Trophoblast cell (in vitro differentiated cells and primary cell): ENCODE data around the gene PCF11.
A peak's percentile ranks its signal among the peaks of the same experiment; 100 is the strongest.

Source experiments
- DNase-seq, 2 donors: peaks; one replicate each; pipeline ENCODE4 v3.0.0-alpha.2; 2016
- H2AFZ ChIP-seq: 2 replicates; pipeline ENCODE4 v1.6.1; 2013; ENCODE audit warnings: low read length, moderate library complexity, mild to moderate bottlenecking; ENCODE audit not compliant: insufficient read depth, poor library complexity
- H2AK5ac ChIP-seq: 2 replicates; pipeline ENCODE4 v1.6.1; 2013; ENCODE audit warnings: mild to moderate bottlenecking, low read length
- H2BK120ac ChIP-seq: 2 replicates; pipeline ENCODE4 v1.6.1; 2013; ENCODE audit warnings: low read length, mild to moderate bottlenecking, moderate library complexity; ENCODE audit not compliant: insufficient read depth, poor library complexity
- H2BK12ac ChIP-seq: 2 replicates; pipeline ENCODE4 v1.6.1; 2013; ENCODE audit warnings: mild to moderate bottlenecking, low read length, moderate library complexity
- H2BK5ac ChIP-seq: 2 replicates; pipeline ENCODE4 v1.6.1; 2013; ENCODE audit warnings: low read length, low read depth, moderate library complexity, mild to moderate bottlenecking; ENCODE audit not compliant: poor library complexity
- H3K14ac ChIP-seq: 2 replicates; pipeline ENCODE4 v1.6.1; 2013; ENCODE audit warnings: mild to moderate bottlenecking, low read length
- H3K18ac ChIP-seq: 2 replicates; pipeline ENCODE4 v1.6.1; 2013; ENCODE audit warnings: mild to moderate bottlenecking, low read length
- H3K23ac ChIP-seq: 2 replicates; pipeline ENCODE4 v1.6.1; 2013; ENCODE audit warnings: low read length
- H3K27ac ChIP-seq: 2 replicates; pipeline ENCODE4 v1.5.1; 2013; ENCODE audit warnings: low read depth, mild to moderate bottlenecking, inconsistent platforms, low read length, moderate library complexity
- H3K27me3 ChIP-seq: 2 replicates; pipeline ENCODE4 v1.6.1; 2013; ENCODE audit warnings: inconsistent platforms, mild to moderate bottlenecking, low read length, moderate library complexity; ENCODE audit not compliant: insufficient read depth
- H3K36me3 ChIP-seq, 2 experiments: 1 replicate in 1 of 2; 2 replicates in 1 of 2; pipeline ENCODE4 v1.6.1; 2013; ENCODE audit warnings: low read length in 2 of 2, mild to moderate bottlenecking in 2 of 2, moderate library complexity in 1 of 2; ENCODE audit not compliant: insufficient read depth in 2 of 2, control insufficient read depth in 1 of 2
- H3K4ac ChIP-seq: 2 replicates; pipeline ENCODE4 v1.6.1; 2013; ENCODE audit warnings: low read depth, mild to moderate bottlenecking, low read length, moderate library complexity
- H3K4me1 ChIP-seq, 2 experiments: 1 replicate in 1 of 2; 2 replicates in 1 of 2; pipeline ENCODE4 v1.6.1; 2013; ENCODE audit warnings: low read length in 2 of 2, mild to moderate bottlenecking in 2 of 2, moderate library complexity in 1 of 2; ENCODE audit not compliant: insufficient read depth in 2 of 2, control insufficient read depth in 1 of 2
- H3K4me2 ChIP-seq: 2 replicates; pipeline ENCODE4 v1.6.1; 2013; ENCODE audit warnings: inconsistent platforms, mild to moderate bottlenecking, low read length, moderate library complexity
- H3K4me3 ChIP-seq: 2 replicates; pipeline ENCODE4 v1.5.1; 2013; ENCODE audit warnings: mild to moderate bottlenecking, low read depth, low read length, inconsistent platforms
- H3K79me1 ChIP-seq: one replicate; pipeline ENCODE4 v1.6.1; 2013; ENCODE audit warnings: low read length
- H3K79me2 ChIP-seq: 2 replicates; pipeline ENCODE4 v1.6.1; 2013; ENCODE audit warnings: low read length, mild to moderate bottlenecking; ENCODE audit not compliant: control insufficient read depth, insufficient read depth, poor library complexity
- H3K9ac ChIP-seq: 2 replicates; pipeline ENCODE4 v1.6.1; 2013; ENCODE audit warnings: mild to moderate bottlenecking, low read length
- H3K9me3 ChIP-seq: 2 replicates; pipeline ENCODE4 v1.6.1; 2013; ENCODE audit warnings: low read depth, mild to moderate bottlenecking, control low read depth, inconsistent platforms, low read length; ENCODE audit not compliant: insufficient read depth
- H4K12ac ChIP-seq: 2 replicates; pipeline ENCODE4 v1.6.1; 2013; ENCODE audit warnings: low read depth, mild to moderate bottlenecking, low read length, moderate library complexity
- H4K8ac ChIP-seq: 2 replicates; pipeline ENCODE4 v1.6.1; 2013; ENCODE audit warnings: low read depth, mild to moderate bottlenecking, low read length, moderate library complexity
- H4K91ac ChIP-seq: one replicate; pipeline ENCODE4 v1.6.1; 2013; ENCODE audit warnings: low read depth, mild to moderate bottlenecking, low read length, moderate library complexity
- WGBS: extraction: QIAGEN DNeasy Blood & Tissue Kit; methylation state at CpG from one replicate; pipeline ENCODE4 v1.1.7; 2013; ENCODE audit warnings: missing lambda C conversion rate; ENCODE audit not compliant: insufficient read length, insufficient coverage; ENCODE audit errors: extremely low coverage; 5-methylcytosine and 5-hydroxymethylcytosine counted together

PCF11 gene

DNA sequence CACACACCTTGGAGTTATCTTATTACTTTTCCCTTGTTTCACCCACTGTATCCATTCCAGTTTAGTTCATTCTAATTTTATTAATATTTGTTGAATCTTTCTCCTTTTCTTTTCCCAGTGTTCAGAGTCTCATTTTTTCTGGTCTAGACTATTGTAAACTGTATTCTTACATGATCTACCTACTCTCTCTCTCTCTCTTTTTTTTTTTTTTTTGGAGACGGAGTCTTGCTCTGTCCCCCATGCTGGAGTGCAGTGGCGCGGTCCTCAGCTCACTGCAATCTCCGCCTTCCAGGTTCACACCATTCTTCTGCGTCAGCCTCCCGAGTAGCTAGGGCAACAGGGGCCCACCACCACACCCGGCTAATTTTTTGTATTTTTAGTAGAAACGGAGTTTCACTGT is 38.7 kb downstream of the PCF11 start:
- no peaks in the 10 kb centered on the region for H3K9me3 ChIP-seq
- H2AFZ ChIP-seq: no peak overlapping the region
- H4K8ac ChIP-seq: no peak overlapping the region
- no peak overlapping the region for H2BK12ac ChIP-seq
- no peaks in the 10 kb centered on the region for H3K27me3 ChIP-seq
- no peak overlapping the region for H3K14ac ChIP-seq
- H3K4me3 ChIP-seq: no peak overlapping the region
- no CpG with 5 or more reads among the region's 8 CpGs for WGBS
- H3K79me1 ChIP-seq: peaks cover 2% of the 10 kb centered on the region
- H2AK5ac ChIP-seq: no peak overlapping the region
- no peak overlapping the region for H3K9ac ChIP-seq
- no peak for DNase-seq
- no peaks in the 10 kb centered on the region for H3K79me2 ChIP-seq
- H3K4ac ChIP-seq: no peak overlapping the region
- H3K18ac ChIP-seq: no peak overlapping the region
- H3K4me1 ChIP-seq: peaks cover 0 to 5% of the 10 kb centered on the region in 2 experiments
- no peak overlapping the region for H3K4me2 ChIP-seq
- no peak overlapping the region for H3K27ac ChIP-seq
- H4K91ac ChIP-seq: no peak overlapping the region
- H4K12ac ChIP-seq: no peak overlapping the region
- H3K36me3 ChIP-seq: peaks cover under 1 to 8% of the 10 kb centered on the region in 2 experiments
- no peak overlapping the region for H2BK120ac ChIP-seq
- no peak overlapping the region for H2BK5ac ChIP-seq
- H3K23ac ChIP-seq: no peak overlapping the region

DNA sequence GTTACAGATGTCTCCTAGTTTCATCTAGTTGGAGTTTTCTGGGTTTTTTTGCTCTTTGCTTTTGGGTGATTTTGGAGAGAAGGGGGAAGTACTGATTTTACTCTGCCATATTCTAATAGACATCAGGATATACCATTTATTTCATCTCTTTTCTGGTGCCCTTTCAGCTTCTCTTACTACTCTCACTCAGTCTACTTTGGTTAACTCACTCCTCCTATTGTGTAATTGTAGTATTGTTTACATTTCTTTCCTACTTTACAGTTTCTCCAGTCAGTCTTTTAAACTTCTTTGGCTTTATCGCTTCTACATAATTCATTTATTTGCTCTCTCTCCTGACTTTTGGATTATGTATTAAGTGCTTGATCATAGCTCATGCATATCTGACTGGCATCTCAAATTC is 43.1 kb downstream of the PCF11 start:
- no peak overlapping the region for H3K4me3 ChIP-seq
- no peak overlapping the region for H2AFZ ChIP-seq
- no peak overlapping the region for H2AK5ac ChIP-seq
- no peak overlapping the region for H3K23ac ChIP-seq
- no peak overlapping the region for H3K4ac ChIP-seq
- no peaks in the 10 kb centered on the region for H3K9me3 ChIP-seq
- H3K27me3 ChIP-seq: no peaks in the 10 kb centered on the region
- H3K79me1 ChIP-seq: no peaks in the 10 kb centered on the region
- no CpG with 5 or more reads among the region's 1 CpG for WGBS
- no peak overlapping the region for H2BK5ac ChIP-seq
- no peak overlapping the region for H3K14ac ChIP-seq
- H2BK12ac ChIP-seq: no peak overlapping the region
- no peak overlapping the region for H3K27ac ChIP-seq
- H3K4me2 ChIP-seq: no peak overlapping the region
- no peak overlapping the region for H3K18ac ChIP-seq
- no peaks in the 10 kb centered on the region for H3K79me2 ChIP-seq
- H4K91ac ChIP-seq: no peak overlapping the region
- no peak overlapping the region for H4K12ac ChIP-seq
- H4K8ac ChIP-seq: no peak overlapping the region
- DNase-seq: no peak
- no peak overlapping the region for H2BK120ac ChIP-seq
- H3K9ac ChIP-seq: no peak overlapping the region
- no peaks in the 10 kb centered on the region for H3K36me3 ChIP-seq
- no peaks in the 10 kb centered on the region for H3K4me1 ChIP-seq

DNA sequence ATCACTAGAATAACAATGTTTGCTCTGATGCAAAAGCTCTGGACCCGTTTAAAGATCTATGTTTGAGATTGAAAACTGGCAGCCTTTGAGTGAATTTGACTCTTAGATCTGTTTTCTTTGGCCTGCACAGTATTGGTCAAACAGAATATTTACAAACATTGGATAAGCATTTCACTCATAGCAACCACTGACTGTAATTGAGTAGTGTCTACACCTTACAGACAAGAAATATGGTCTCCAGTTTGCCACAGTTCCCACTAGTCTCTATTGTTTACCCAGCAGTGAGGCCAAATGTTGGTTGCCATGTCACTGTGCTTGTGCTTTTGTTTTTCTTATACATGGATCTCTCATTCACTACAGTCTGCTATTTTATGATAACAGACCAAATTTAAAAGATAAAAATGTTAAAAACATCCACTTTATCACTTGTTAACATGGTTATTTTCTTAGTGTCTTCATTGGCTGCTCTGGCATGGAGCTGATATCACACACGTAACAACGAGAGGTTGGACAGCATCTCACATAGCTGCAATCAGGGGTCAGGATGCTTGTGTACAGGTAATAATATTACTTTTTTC is 48.8 kb downstream of the PCF11 start:
- no peaks in the 10 kb centered on the region for H3K4me1 ChIP-seq
- H4K12ac ChIP-seq: no peak overlapping the region
- H2AK5ac ChIP-seq: no peak overlapping the region
- WGBS: no CpG with 5 or more reads among the region's 3 CpGs
- H2BK120ac ChIP-seq: no peak overlapping the region
- no peak overlapping the region for H3K9ac ChIP-seq
- no peak overlapping the region for H2AFZ ChIP-seq
- no peaks in the 10 kb centered on the region for H3K9me3 ChIP-seq
- no peak overlapping the region for H3K14ac ChIP-seq
- no peak overlapping the region for H3K23ac ChIP-seq
- no peak overlapping the region for H3K27ac ChIP-seq
- no peak overlapping the region for H2BK5ac ChIP-seq
- H3K79me2 ChIP-seq: no peaks in the 10 kb centered on the region
- no peaks in the 10 kb centered on the region for H3K79me1 ChIP-seq
- DNase-seq: peak in 1 of 2 donors; percentile 11
- no peaks in the 10 kb centered on the region for H3K27me3 ChIP-seq
- H3K4ac ChIP-seq: no peak overlapping the region
- H2BK12ac ChIP-seq: no peak overlapping the region
- H3K4me2 ChIP-seq: no peak overlapping the region
- no peak overlapping the region for H3K4me3 ChIP-seq
- no peak overlapping the region for H3K18ac ChIP-seq
- H4K91ac ChIP-seq: no peak overlapping the region
- H3K36me3 ChIP-seq: no peaks in the 10 kb centered on the region
- no peak overlapping the region for H4K8ac ChIP-seq

DNA sequence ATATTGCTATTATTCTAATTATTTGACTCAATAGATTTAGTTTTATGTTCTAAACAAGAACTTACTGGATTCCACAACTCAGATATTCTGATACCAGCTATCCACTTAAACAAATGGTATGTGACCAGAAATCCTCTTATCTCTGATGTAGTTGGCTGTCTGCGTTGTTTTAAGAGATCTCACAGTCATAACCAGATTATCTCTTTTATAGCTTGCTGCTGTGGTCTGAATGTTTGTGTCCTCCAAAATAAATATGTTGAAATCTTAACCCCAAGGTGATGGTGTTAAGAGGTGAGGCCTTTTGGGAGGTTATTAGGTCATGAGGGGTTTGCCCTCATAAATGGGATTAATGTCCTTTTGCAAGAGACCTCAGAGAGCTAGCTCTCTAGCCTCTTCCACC is 49.3 kb downstream of the PCF11 start:
- H3K79me1 ChIP-seq: no peaks in the 10 kb centered on the region
- H3K79me2 ChIP-seq: no peaks in the 10 kb centered on the region
- no peak overlapping the region for H4K91ac ChIP-seq
- no peak overlapping the region for H3K4me3 ChIP-seq
- no peak overlapping the region for H4K12ac ChIP-seq
- no peak overlapping the region for H4K8ac ChIP-seq
- no peak overlapping the region for H2BK5ac ChIP-seq
- no peaks in the 10 kb centered on the region for H3K27me3 ChIP-seq
- no peak overlapping the region for H2BK120ac ChIP-seq
- WGBS: no CpG with 5 or more reads among the region's 1 CpG
- H2BK12ac ChIP-seq: no peak overlapping the region
- H3K14ac ChIP-seq: no peak overlapping the region
- no peak overlapping the region for H3K4ac ChIP-seq
- H3K23ac ChIP-seq: no peak overlapping the region
- H3K4me1 ChIP-seq: no peaks in the 10 kb centered on the region
- H3K9me3 ChIP-seq: no peaks in the 10 kb centered on the region
- no peak overlapping the region for H3K4me2 ChIP-seq
- no peak overlapping the region for H3K9ac ChIP-seq
- H3K18ac ChIP-seq: no peak overlapping the region
- H3K27ac ChIP-seq: no peak overlapping the region
- no peak overlapping the region for H2AFZ ChIP-seq
- no peaks in the 10 kb centered on the region for H3K36me3 ChIP-seq
- DNase-seq: peak in 1 of 2 donors; percentile 25
- no peak overlapping the region for H2AK5ac ChIP-seq
